Keratinocyte (primary cell): ENCODE results near the gene CD69.

Source experiments
- EZH2 ChIP-seq: IDR thresholded peaks from one replicate; pipeline ENCODE4 v1.6.1; 2012; ENCODE audit warnings: inconsistent platforms, mild to moderate bottlenecking, low read length, moderate library complexity
- TF ChIP-seq, protein P1 (sequence below), 3 experiments: IDR thresholded peaks in 1 of 3; conservative IDR thresholded peaks in 1 of 3; optimal IDR thresholded peaks in 1 of 3; 2 replicates in 2 of 3; 3 replicates in 1 of 3; pipeline versions ENCODE3 to v1.5.1; 2011; ENCODE audit warnings: low read length in 3 of 3, mild to moderate bottlenecking in 3 of 3, moderate library complexity in 2 of 3, control low read depth in 1 of 3, inconsistent platforms in 1 of 3; ENCODE audit not compliant: insufficient read depth in 2 of 3; ENCODE audit errors: extremely low read depth in 1 of 3

DNA sequence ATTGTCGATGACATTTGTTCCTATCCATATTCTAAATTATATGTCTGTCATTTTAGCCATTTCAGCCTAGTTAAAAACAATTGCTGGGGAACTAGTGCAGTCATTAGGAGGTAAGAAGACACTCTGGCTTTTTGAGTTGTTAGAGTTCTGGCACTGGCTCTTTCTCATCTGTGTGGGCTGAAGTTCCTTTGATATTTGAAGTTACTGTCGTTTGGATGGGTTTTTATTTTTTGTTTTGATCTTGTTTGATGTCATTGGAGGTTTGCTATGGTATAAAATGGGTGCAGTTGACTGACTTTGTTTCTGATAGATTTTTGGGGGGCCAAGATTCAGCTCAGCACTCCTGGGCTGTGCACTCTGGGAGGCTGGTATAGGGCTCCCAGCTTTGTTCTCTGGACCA lies 20.7 kb upstream of the CD69 start:
- TF ChIP-seq, protein P1, sequence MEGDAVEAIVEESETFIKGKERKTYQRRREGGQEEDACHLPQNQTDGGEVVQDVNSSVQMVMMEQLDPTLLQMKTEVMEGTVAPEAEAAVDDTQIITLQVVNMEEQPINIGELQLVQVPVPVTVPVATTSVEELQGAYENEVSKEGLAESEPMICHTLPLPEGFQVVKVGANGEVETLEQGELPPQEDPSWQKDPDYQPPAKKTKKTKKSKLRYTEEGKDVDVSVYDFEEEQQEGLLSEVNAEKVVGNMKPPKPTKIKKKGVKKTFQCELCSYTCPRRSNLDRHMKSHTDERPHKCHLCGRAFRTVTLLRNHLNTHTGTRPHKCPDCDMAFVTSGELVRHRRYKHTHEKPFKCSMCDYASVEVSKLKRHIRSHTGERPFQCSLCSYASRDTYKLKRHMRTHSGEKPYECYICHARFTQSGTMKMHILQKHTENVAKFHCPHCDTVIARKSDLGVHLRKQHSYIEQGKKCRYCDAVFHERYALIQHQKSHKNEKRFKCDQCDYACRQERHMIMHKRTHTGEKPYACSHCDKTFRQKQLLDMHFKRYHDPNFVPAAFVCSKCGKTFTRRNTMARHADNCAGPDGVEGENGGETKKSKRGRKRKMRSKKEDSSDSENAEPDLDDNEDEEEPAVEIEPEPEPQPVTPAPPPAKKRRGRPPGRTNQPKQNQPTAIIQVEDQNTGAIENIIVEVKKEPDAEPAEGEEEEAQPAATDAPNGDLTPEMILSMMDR (optimal IDR thresholded peaks at IDR 0.05 in 1 of 3, IDR thresholded peaks at IDR 0.05 in 1 of 3, conservative IDR thresholded peaks at IDR 0.05 in 1 of 3; ENCODE audit: extremely low read depth in 1 of 3, insufficient read depth in 2 of 3, low read length in 3 of 3), result no peak
- no peak for TF ChIP-seq EZH2
